ENCODE results near the gene EDC3. TPM values are rescaled to one million over a fixed set of nuclear protein-coding genes. Genes with fewer than 3 reads are reported as not detected.

Gene EDC3
- total and polyA plus RNA-seq, 2 experiments from 2014 or later = 13.8 to 26.5 TPM

DNA sequence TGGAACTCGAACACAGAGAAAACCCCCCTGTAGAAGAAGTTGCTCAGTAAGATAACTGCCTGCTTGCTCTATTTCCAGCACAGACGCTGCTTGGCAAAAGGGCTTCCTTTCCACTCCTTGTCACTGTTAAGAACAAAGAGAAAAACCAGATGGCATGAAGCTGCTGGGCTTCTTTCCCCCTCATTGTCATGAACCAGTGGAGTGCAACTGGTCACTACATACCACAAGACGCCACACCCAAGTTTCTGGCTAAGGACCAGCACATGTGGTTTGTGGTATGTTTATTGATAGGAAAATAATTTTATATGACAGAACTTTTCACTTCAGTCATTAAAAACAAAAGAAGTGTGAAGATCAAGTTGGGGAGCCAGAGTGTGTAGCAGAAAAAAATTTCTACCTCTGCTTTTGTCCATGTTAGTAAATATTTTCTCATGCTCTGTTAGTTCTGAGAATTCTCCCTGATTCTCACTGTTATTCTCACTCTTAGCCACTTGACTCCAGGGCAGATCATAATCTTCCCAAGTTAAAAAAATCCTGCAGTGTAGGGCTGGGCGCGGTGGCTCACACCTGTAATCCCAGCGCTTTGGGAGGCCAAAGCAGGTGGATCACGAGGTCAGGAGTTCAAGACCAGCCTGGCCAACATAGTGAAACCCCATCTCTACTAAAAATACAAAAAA, 42.3 kb downstream of the EDC3 start:
- Mint-ChIP-seq H3K9me3 (no peaks in the 10 kb centered on the region), H3K27me3 (ENCODE audit: insufficient read depth, low read depth, poor library complexity) (no peaks in the 10 kb centered on the region), H3K27ac (no peak overlapping the region), H3K4me3 (no peak overlapping the region), H3K4me1 (no peaks in the 10 kb centered on the region), H3K36me3 (ENCODE audit: low read depth) (peaks cover 15% of the 10 kb centered on the region)
- peaks cover 9% of the 10 kb centered on the region; the same call in 1 of the 2 replicates for H3K36me3 ChIP-seq (ENCODE audit: insufficient read depth)
- no peaks in the 10 kb centered on the region for H3K27me3 ChIP-seq (ENCODE audit: insufficient read depth)
- no peaks in the 10 kb centered on the region for H3K4me1 ChIP-seq (ENCODE audit: insufficient read depth)
- H3F3A ChIP-seq (replicated peaks; ENCODE audit: low read depth) = no peaks in the 10 kb centered on the region
- H4K20me1 ChIP-seq (replicated peaks; ENCODE audit: insufficient read depth) = 0 out of 2 replicates have a peak, but pooled peaks cover 13% of the 10 kb centered on the region
- no peak overlapping the region for H3K4me2 ChIP-seq
- no peak overlapping the region for H2AFZ ChIP-seq
- H3K4me3 ChIP-seq = no peak overlapping the region
- TF ChIP-seq STAT1 (IDR thresholded peaks at IDR 0.05; ENCODE audit: unreplicated experiment) (no peak), ZNF114 (CRISPR knock-in tag; IDR thresholded peaks at IDR 0.05) (no peak), CREB1 (CRISPR knock-in tag; IDR thresholded peaks at IDR 0.05; ENCODE audit: low read depth) (no peak), EZH2phosphoT487 (IDR thresholded peaks at IDR 0.05; ENCODE audit: unreplicated experiment) (no peak), ZNF331 (CRISPR knock-in tag; IDR thresholded peaks at IDR 0.05; ENCODE audit: low read depth) (no peak), NANOG (IDR thresholded peaks at IDR 0.05; ENCODE audit: borderline replicate concordance) (no peak)
- TF ChIP-seq, protein P1, sequence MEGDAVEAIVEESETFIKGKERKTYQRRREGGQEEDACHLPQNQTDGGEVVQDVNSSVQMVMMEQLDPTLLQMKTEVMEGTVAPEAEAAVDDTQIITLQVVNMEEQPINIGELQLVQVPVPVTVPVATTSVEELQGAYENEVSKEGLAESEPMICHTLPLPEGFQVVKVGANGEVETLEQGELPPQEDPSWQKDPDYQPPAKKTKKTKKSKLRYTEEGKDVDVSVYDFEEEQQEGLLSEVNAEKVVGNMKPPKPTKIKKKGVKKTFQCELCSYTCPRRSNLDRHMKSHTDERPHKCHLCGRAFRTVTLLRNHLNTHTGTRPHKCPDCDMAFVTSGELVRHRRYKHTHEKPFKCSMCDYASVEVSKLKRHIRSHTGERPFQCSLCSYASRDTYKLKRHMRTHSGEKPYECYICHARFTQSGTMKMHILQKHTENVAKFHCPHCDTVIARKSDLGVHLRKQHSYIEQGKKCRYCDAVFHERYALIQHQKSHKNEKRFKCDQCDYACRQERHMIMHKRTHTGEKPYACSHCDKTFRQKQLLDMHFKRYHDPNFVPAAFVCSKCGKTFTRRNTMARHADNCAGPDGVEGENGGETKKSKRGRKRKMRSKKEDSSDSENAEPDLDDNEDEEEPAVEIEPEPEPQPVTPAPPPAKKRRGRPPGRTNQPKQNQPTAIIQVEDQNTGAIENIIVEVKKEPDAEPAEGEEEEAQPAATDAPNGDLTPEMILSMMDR (conservative IDR thresholded peaks at IDR 0.05; ENCODE audit: low read depth in 2 of 2) = no peak
- TF ChIP-seq, protein P2, sequence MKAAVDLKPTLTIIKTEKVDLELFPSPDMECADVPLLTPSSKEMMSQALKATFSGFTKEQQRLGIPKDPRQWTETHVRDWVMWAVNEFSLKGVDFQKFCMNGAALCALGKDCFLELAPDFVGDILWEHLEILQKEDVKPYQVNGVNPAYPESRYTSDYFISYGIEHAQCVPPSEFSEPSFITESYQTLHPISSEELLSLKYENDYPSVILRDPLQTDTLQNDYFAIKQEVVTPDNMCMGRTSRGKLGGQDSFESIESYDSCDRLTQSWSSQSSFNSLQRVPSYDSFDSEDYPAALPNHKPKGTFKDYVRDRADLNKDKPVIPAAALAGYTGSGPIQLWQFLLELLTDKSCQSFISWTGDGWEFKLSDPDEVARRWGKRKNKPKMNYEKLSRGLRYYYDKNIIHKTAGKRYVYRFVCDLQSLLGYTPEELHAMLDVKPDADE (IDR thresholded peaks at IDR 0.05) = no peak
- TF ChIP-seq, protein P3, sequence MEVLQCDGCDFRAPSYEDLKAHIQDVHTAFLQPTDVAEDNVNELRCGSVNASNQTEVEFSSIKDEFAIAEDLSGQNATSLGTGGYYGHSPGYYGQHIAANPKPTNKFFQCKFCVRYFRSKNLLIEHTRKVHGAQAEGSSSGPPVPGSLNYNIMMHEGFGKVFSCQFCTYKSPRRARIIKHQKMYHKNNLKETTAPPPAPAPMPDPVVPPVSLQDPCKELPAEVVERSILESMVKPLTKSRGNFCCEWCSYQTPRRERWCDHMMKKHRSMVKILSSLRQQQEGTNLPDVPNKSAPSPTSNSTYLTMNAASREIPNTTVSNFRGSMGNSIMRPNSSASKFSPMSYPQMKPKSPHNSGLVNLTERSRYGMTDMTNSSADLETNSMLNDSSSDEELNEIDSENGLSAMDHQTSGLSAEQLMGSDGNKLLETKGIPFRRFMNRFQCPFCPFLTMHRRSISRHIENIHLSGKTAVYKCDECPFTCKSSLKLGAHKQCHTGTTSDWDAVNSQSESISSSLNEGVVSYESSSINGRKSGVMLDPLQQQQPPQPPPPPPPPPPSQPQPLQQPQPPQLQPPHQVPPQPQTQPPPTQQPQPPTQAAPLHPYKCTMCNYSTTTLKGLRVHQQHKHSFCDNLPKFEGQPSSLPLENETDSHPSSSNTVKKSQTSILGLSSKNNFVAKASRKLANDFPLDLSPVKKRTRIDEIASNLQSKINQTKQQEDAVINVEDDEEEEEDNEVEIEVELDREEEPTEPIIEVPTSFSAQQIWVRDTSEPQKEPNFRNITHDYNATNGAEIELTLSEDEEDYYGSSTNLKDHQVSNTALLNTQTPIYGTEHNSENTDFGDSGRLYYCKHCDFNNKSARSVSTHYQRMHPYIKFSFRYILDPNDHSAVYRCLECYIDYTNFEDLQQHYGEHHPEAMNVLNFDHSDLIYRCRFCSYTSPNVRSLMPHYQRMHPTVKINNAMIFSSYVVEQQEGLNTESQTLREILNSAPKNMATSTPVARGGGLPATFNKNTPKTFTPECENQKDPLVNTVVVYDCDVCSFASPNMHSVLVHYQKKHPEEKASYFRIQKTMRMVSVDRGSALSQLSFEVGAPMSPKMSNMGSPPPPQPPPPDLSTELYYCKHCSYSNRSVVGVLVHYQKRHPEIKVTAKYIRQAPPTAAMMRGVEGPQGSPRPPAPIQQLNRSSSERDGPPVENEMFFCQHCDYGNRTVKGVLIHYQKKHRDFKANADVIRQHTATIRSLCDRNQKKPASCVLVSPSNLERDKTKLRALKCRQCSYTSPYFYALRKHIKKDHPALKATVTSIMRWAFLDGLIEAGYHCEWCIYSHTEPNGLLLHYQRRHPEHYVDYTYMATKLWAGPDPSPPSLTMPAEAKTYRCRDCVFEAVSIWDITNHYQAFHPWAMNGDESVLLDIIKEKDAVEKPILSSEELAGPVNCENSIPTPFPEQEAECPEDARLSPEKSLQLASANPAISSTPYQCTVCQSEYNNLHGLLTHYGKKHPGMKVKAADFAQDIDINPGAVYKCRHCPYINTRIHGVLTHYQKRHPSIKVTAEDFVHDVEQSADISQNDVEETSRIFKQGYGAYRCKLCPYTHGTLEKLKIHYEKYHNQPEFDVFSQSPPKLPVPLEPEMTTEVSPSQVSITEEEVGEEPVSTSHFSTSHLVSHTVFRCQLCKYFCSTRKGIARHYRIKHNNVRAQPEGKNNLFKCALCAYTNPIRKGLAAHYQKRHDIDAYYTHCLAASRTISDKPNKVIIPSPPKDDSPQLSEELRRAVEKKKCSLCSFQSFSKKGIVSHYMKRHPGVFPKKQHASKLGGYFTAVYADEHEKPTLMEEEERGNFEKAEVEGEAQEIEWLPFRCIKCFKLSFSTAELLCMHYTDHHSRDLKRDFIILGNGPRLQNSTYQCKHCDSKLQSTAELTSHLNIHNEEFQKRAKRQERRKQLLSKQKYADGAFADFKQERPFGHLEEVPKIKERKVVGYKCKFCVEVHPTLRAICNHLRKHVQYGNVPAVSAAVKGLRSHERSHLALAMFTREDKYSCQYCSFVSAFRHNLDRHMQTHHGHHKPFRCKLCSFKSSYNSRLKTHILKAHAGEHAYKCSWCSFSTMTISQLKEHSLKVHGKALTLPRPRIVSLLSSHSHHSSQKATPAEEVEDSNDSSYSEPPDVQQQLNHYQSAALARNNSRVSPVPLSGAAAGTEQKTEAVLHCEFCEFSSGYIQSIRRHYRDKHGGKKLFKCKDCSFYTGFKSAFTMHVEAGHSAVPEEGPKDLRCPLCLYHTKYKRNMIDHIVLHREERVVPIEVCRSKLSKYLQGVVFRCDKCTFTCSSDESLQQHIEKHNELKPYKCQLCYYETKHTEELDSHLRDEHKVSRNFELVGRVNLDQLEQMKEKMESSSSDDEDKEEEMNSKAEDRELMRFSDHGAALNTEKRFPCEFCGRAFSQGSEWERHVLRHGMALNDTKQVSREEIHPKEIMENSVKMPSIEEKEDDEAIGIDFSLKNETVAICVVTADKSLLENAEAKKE (CRISPR knock-in tag; IDR thresholded peaks at IDR 0.05) = no peak
- ATAC-seq = no peak
- H3K9me2 ChIP-seq (ENCODE audit: insufficient read depth) = no peaks in the 10 kb centered on the region
- peaks cover 13% of the 10 kb centered on the region for H3K79me2 ChIP-seq (replicated peaks; ENCODE audit: insufficient read depth)
- H3K27ac ChIP-seq (ENCODE audit: low read depth) = no peak overlapping the region
- DNase-seq (ENCODE audit: low spot score) = no peak

Measured in GM23338 (cell line).